NCI-H2196 treated with DMSO at 0.1 percent for 48 hours (cell line): ENCODE data around the gene LAMB3.
"Not testable (repeated sequence)": the region's sequence is repeated elsewhere in the genome, so short reads cannot be mapped to it uniquely, and the experiment has no call there.

Source experiments
- DNase-seq: peaks from one replicate; lab custom pipeline; 2025; ENCODE audit not compliant: unreplicated experiment; lab: John Stamatoyannopoulos, UW

The LAMB3 gene

DNA sequence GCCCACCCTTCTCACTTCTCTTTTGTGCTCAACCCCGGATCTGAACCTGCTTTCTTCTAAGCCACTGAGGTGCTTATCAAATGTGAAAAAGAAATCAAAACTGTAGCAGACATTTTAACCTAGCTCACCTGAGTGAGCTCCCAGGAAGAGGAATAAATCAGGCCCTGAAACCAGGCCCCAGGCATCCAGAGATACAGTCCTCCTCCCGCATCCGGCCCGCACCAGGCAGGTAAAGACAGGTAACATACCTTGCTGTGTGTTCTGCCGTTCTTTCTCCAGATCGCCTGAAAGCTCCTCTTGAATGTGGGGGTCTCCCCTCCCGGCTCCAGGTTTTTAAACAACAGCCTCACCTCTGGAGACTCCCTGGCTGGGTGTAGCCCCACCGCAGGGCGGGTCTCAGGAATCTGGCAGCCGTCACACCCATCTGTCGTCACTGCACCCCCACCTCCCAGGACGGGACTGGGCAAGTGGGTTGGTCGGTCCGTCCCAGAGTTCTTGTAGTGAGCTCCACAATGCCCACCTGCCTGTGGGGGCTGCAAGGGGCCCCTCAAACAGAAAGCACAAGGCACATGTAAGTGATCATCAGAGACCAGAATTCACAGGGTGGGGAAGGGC lies at the start of gene LAMB3:
LAMB3 (minus strand) TSS at position 305 of the 615 bp plus-strand sequence. CDS start 1,481 bp downstream, outside the sequence.
- DNase-seq, result no peak

DNA sequence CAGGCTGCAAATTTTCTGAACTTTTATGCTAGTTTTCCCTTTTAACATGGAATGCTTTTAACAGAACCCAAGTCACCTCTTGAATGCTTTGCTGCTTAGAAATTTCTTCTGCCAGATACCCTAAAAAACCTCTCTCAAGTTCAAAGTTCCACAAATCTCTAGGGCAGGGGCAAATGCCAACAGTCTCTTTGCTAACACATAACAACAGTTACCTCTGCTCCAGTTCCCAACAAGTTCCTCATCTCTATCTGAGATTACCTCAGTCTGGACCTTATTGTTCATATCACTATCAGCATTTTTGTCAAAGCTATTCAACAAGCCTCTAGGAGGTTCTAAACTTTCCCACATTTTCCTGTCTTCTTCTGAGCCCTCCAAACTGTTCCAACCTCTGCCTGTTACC lies 48.5 kb upstream of the LAMB3 start:
- not testable (repeated sequence) for DNase-seq

DNA sequence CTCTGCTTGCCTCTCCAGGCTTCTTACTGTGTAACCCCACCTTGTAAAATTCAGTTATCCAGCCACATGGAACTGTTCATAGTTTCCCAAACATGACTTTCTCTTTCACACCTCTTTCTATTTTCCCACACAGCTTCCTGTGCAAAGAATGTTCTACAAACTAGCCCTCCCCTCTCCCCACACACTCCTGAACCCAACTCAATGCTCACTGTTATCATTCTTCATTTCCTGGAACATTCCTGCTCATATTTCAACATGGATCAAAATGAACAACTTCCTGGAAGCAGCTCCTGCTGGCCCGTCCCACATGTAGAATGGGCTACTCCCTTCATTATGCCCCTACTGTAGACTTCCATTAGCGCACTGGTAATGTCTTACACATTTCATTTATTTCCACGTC lies 44.9 kb upstream of the LAMB3 start:
- no peak for DNase-seq

DNA sequence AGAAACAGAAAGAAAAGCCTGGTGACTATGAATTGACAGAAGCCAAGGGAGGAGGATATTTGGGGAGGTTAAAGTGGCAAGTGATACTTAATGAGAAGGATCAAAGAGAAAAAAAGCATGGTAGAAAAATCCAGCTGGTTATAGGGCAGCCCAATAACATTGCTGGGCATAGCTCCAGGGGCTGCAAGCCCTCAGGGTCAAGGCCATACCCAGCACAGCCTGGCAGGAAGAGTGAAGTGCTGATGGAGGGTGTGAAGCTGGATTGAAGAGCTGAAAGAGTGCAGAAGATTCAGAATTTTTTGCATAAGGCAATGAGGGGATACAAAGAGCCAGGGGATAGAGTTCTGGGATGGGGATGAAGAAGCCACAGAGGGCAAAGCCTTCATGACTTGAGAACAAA lies 44.4 kb upstream of the LAMB3 start:
- no peak for DNase-seq

DNA sequence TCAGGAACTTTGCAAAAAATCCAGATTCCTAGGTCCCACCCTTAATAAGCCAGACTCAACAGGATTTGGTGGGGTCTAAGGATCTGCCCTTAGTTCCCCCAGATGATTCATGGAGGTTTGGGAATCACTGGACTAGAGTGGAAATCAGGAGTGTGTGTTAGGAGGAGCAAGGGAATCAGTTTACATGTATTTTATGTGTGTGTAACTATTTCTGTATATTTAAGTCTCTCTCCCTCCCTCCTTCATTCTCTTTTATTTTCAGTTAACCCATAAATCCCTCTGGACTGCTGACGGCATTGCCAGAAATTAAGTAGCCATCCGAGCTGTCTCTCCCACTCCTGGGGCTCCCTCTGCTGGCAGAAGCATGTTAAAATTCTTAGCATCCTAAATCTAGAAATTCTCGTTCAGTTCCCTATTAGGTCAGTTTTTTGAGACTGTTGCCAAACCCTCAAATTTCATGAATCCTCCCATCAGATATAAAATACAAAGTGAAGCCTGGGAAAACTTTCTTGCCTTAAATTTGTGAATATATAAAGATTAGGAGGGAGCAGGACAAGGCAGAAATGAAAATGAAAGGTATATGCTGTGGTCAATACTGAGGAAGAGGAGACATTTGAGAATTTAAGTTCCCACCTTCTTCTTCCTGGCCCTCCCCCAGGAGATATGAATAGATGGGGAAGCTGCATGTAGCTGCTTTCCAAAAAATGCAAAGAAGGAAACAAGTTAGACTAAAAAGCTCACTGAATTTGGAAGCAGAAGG lies 40.7 kb upstream of the LAMB3 start:
- DNase-seq, result peak; percentile 60

DNA sequence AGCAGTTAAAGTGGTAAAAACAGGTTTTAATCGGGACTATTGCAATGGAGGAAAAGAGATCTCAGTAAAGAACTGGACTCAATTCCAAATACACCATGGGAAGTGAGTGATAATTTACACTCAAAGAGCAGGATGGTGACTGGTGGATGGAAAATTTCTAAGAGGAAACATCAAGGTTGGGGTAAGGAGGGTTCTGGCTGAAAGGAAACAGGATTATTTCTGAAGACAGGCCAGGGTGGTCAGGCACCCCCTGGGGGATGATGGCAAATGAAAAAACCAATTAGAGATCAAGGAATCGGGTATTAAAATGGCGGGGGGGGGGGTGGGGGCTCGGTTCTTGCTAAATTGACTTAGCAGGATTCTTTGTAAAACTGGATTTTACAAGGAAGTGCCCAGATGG lies 40.1 kb upstream of the LAMB3 start:
- DNase-seq, result no peak

DNA sequence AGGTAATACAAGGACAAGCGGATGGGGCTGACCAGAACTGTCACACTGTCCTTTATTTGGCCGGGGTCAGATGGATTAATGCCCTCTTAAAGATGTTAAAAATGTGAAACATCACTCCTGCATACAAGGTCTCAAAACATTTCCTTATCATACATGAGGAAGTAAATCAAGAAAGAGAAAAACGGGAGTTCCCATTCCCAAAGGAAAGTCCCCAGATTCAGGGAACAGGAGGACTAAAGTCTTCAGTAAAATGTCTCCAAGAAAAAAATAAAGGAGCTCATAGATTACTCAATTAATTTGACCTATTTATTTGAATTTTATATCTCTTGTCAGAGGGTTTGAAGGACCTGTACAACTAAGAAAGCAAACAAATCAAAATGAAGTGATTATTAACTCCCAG lies 39.0 kb upstream of the LAMB3 start:
- no peak for DNase-seq

DNA sequence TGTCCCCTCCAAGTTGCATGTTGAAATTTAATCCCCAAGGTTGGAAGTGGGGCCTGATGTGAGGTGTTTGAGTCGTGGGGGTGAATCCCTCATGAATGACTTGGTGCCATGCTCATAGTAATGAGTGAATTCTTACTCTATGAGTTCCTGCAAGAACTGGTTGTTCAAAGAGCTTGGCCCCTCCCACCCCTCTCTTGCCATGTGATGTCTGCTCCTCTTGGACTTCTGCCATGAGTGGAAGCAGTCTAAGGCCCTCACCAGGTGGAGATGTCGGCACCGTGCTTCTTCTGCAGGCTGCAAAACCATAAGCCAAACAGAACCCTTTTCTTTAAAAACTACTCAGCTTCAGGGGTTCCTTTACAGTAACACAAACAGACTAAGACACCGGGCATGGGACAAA lies 37.3 kb upstream of the LAMB3 start:
- DNase-seq, result no peak

DNA sequence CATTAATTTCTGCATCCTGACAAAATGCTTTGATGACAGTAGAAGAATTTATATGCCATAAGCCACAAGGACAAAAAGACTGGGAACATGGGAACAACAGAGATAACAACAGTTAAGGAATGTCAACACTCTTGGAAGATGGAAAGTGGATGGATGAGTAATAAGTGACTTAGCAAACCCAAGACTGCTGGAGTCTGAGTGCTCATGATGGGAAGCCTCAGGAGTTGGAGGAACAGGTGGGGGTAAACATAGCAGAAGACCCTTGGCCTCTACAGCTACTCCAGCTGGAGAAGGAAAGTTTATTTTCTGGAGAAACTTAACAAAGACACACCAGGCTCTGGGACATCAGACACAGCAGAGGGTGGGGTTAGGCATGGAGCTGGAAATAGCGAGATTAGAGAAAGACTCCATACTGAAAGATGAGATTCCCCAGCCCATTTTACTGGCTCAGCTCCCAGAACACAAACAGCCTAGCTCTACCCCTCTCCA lies 36.6 kb upstream of the LAMB3 start:
- DNase-seq, result no peak

DNA sequence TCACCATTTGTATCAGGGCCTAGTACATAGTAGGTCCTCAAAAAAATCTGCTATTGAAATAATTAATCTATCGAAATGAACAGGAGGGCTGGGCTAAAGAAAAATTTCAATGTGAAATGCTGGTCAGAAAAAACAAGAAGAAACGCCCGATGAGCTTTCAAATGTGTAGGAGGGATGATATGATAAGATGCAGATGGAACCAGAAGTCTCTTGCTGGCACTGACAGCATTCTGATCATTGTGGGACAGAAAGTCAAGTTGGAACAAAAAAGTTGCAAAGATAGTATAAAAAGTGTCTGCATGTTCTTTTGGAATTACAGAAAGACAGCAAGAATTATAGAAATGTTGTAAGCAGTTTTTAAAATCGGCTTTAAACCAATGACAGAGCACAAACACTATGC lies 34.1 kb upstream of the LAMB3 start:
- no peak for DNase-seq

DNA sequence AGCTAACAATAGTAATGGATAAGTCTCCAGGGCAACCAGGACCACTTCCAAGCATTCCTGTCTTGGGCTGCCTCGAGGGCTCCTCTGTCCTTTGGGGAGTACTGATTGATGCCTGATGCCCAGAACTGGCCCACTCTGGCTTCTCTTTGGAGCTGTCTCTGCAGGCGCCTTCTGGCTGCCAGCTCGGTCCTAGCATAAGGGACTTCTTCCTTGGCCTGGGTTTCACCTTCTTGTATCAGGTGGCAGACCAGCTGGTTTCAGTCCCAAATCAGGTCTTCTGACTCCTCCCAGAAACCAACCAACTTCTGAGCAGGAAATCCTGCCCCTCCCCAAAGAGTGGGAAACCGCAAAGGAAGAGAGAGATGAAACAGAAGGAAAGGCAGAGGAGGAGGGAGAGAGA lies 33.6 kb upstream of the LAMB3 start:
- no peak for DNase-seq

DNA sequence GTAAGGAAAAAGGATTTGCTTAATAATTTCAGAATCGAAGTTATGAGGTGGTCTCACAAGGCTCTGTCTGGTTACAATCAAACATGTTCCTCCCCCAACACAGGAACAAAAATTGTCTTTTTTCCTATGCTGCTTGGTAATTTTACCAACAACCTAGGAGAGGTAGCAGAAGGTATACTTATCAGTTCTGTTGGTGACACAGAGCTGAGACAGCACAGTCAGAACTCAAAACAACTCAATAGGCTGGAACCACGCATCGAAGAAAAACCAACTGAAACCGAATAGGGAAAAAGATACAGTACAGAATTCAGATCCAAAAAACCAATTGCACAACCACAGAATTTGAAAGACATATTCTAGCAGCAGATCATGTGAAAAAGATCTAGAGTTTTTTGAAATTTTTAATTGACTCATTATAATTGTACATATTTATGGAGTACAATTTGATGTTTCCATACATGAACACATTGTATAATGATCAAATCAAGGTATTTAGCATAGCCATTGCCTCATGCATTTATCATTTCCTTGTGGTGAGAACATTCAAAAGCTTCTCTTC lies 26.8 kb upstream of the LAMB3 start:
- no peak for DNase-seq

DNA sequence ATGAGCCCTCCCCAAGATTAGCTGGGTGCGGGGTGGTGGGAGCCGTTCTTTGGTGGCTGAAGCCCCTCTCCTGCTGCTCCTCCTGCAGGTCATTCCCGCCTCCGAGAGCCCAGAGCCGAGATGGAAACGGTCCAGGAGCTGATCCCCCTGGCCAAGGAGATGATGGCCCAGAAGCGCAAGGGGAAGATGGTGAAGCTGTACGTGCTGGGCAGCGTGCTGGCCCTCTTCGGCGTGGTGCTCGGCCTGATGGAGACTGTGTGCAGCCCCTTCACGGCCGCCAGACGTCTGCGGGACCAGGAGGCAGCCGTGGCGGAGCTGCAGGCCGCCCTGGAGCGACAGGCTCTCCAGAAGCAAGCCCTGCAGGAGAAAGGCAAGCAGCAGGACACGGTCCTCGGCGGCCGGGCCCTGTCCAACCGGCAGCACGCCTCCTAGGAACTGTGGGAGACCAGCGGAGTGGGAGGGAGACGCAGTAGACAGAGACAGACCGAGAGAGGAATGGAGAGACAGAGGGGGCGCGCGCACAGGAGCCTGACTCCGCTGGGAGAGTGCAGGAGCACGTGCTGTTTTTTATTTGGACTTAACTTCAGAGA lies 23.4 kb upstream of the LAMB3 start:
- no peak for DNase-seq

DNA sequence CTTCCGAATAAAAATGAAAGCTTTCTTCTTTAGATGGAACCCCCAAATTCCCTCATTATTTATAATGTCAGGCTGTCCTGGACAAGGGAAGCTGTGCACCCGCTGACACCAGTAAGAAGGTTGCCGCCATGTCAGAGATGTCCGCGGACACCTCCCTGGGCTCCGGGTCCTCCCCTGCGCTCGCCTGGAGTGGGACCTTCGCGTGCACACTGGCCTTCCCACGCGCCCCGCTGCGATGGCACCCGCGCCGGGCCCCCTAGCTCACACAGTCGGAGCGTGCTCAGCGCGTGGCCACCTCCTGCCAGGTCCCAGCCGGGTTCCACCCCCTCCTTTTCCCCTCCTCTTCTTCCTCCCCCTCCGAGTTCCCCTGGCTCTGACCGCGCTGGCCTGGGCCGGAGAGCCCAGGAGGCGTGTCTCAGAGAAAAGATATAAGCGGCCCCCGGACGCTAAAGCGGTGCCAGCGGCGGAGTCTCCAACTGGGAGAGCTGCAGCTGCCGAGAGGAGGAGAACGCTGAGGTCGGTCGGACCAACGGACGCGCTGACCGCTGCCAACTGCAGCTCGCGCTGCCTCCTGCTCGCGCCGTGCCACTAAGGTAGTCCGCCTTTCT lies 22.8 kb upstream of the LAMB3 start, which contains the start of gene G0S2:
G0S2 (plus strand) TSS at position 456 of the 608 bp plus-strand sequence. CDS start 273 bp downstream, outside the sequence.
- DNase-seq, result no peak

DNA sequence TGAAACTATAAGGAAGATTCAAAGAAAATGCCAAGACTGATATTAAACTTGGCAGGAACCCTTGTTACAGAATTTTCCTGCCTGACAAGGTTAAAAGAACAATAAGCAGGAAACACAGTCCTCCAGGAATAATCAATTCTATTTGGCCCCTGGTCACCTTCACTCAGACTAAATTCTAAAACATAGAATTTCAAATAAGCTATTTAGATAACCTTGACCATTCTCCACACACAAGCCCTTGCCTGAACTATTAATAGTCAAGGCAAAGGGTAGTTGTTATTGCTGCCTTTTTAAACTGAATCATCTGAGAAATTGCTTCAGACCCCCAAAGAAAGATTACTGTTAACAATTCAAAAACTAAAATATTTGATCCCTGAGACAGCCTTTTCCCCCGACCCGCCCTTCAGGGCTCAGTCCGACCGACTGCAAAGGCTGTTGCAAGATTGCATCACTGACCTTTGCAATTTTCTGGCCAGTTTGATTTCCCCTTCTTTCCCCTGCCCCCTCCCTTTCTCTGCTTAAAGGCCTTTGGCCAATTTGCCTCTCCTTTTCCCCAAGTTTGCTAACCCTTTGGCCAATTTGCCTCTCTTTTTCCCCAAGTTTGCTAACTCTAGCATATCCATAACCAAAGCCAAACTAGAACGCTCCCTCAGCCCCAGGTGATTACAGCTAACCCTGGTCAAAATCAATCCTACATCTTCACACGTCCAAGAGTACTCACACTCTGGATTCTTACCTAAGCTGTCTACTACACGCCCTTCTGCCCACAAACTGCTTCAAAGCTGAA lies 21.6 kb upstream of the LAMB3 start:
- no peak for DNase-seq

DNA sequence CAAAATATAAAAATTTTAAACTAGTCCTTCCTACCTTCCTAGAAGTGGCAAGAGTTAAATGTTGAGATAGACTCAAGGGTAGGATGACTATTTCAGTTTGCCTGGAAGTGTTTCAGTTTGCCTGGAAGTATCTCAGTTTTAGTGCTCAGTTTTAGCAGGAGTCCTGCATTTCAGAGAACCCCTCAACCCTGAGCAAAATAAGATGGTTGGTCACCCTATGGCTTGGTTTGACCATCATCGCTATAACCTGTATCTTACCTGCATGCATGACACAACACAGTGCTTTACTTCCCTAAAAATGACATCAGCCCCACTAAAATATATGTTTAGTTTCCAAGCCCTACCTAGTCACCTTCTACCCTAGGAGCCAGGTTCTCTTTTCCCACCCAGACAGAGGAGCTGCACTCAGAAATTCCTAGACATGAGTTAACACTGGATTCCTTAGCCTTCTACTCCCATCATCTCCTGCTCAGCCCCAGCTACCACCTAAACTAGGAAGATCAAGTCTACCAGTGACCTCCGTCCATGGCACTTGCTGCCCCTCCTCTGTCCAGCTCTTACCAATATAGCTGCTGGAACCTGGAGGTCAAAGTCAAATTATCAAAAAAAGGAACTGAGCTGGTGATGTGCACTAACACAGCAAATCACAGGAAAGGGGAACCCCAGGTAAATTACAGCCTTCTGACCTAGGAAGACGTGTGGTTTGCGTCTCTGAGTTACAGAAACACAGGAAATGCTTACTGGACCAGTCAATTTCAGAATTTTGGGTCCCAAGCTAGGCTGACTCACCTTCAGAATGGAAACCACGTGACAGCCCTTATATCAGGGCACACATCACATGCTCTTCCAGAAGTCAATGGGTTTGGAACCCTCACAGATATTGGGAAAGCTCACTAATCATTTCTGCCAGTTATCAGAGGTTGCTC lies 20.7 kb upstream of the LAMB3 start:
- no peak for DNase-seq

DNA sequence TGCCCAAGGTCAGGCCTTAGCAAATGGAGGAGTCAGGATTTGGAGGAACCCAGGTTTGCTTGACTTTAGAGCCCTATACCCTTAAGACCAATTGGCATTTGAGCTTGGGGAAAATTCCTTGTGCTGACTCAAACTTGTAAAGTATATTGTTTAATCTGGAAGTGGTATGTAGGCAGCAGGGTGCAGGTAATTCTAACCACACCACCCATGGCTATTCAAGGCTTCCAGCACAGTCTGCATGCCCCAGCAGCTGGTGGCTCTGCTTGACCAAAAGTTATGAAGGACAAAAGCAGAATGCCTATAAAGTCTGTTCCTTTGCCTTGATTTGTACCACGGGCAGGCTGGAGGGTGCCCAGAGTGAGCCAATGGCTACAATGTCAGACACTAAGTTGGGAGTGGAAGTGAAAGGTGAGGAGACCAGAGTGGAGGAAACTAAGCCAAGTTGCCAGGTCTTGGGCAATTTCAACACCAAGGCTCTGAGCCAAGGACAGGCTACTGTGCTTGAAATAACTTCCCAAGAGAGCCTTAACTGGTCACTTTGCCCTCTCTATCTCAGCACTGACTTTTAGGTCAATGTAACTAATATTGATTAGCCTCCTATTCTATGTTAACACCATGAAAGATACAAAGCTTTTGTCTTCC lies 18.3 kb upstream of the LAMB3 start:
- DNase-seq, result no peak

DNA sequence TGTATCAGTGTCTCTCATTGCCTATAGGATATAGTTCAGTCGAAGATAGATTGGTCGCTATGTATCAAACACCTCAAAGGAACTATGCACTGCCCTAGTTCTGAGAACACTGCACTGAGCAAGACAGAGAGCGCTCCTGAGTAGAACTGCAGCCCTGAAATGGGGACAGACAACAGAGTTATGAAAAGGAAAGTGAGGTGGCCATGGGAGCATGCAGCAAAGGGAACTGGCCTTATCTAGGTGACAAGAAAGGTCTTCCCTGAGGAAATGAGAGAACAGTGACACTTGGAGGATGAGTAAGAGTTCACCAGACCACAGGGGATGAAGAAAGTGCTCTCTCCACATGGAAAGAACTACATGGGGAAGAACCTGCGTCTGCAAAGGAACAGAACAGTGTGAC lies 15.5 kb upstream of the LAMB3 start:
- DNase-seq, result no peak

DNA sequence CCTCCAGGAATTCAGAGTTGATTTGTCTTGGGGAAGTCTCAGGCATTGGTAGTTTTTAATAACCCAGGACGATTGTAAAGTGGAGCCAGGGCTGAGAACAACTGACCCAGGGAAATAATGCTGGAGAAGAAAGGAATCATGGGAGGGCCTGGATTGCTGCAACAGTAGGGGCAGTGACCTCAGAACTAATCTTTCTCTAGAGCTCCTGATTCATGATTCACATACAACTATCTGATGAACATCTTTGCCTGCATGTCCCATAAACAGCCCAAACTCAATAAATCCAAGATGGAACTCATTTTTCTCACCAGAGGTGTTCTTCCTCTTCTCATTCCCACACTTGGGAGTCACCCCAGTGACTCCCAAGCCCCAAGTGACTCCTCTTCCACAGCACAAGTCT lies 14.9 kb upstream of the LAMB3 start:
- DNase-seq, result no peak
